Stimulated activated CD8-positive, alpha-beta memory T cell treated with anti-CD3 and anti-CD28 coated beads, Interleukin-4, amount 100 ng/mL, for 24 hours (primary cell): ENCODE results near the gene DACH2.

Experiments used
- DNase-seq: peaks from one replicate; pipeline ENCODE4 v3.0.0-alpha.2; 2020; ENCODE audit warnings: low read depth

The DACH2 gene

GRCh38 chrX:86322913-86323312 lies 174.7 kb downstream of the DACH2 start:
- no peak for DNase-seq

GRCh38 chrX:86329174-86329573 lies 180.9 kb downstream of the DACH2 start:
- DNase-seq, result no peak

- no peak for DNase-seq
Observed at GRCh38 chrX:86348669-86349068, 200.4 kb downstream of the DACH2 start.

- no peak for DNase-seq
Observed at GRCh38 chrX:86349115-86349514, 200.9 kb downstream of the DACH2 start.

- DNase-seq, result no peak
Observed at GRCh38 chrX:86369847-86370630, 221.8 kb downstream of the DACH2 start.

- DNase-seq, result no peak
Observed at GRCh38 chrX:86370927-86371326, 222.7 kb downstream of the DACH2 start.

GRCh38 chrX:86379209-86379608 lies 231.0 kb downstream of the DACH2 start:
- DNase-seq, result no peak

- no peak for DNase-seq
Observed at GRCh38 chrX:86383681-86384540, 235.7 kb downstream of the DACH2 start.

GRCh38 chrX:86407371-86407770 lies 259.1 kb downstream of the DACH2 start:
- no peak for DNase-seq

GRCh38 chrX:86421771-86422170 lies 273.5 kb downstream of the DACH2 start:
- no peak for DNase-seq

GRCh38 chrX:86436116-86436515 lies 287.9 kb downstream of the DACH2 start:
- DNase-seq, result no peak

- no peak for DNase-seq
Observed at GRCh38 chrX:86455495-86455894, 307.2 kb downstream of the DACH2 start.

GRCh38 chrX:86460760-86461159 lies 312.5 kb downstream of the DACH2 start:
- no peak for DNase-seq

GRCh38 chrX:86504297-86504696 lies 356.0 kb downstream of the DACH2 start:
- DNase-seq, result no peak

GRCh38 chrX:86507331-86507730 lies 359.1 kb downstream of the DACH2 start:
- DNase-seq, result no peak

- no peak for DNase-seq
Observed at GRCh38 chrX:86579777-86580176, 431.5 kb downstream of the DACH2 start.

- DNase-seq, result no peak
Observed at GRCh38 chrX:86604607-86605006, 456.4 kb downstream of the DACH2 start.

GRCh38 chrX:86696951-86697350 lies 548.7 kb downstream of the DACH2 start:
- DNase-seq, result no peak

GRCh38 chrX:86711531-86712180 lies 563.4 kb downstream of the DACH2 start:
- no peak for DNase-seq

GRCh38 chrX:86714441-86714840 lies 566.2 kb downstream of the DACH2 start:
- DNase-seq, result no peak

- DNase-seq, result no peak
Observed at GRCh38 chrX:86724277-86724676, 576.0 kb downstream of the DACH2 start.

GRCh38 chrX:86747091-86747490 lies 598.8 kb downstream of the DACH2 start:
- no peak for DNase-seq

GRCh38 chrX:86805241-86805640 lies 657.0 kb downstream of the DACH2 start:
- no peak for DNase-seq
